Nephron progenitor cell (in vitro differentiated cells): ENCODE results near the gene MYLK.

ENCODE experiments used
- DNase-seq: peaks from one replicate; pipeline ENCODE4 v3.0.0; 2021
- H3K27ac Mint-ChIP-seq: 2 replicates; pipeline ENCODE4 v1.8.0; 2021; ENCODE audit warnings: mild to moderate bottlenecking, moderate library complexity, mixed read lengths
- H3K27me3 Mint-ChIP-seq: 2 replicates; pipeline ENCODE4 v1.8.0; 2021; ENCODE audit warnings: mild to moderate bottlenecking, low read depth, mixed read lengths; ENCODE audit not compliant: poor library complexity
- H3K36me3 Mint-ChIP-seq: 2 replicates; pipeline ENCODE4 v1.8.0; 2021; ENCODE audit warnings: low read depth, mixed read lengths
- H3K4me1 Mint-ChIP-seq: 2 replicates; pipeline ENCODE4 v1.8.0; 2021; ENCODE audit warnings: mixed read lengths
- H3K4me3 Mint-ChIP-seq: 2 replicates; pipeline ENCODE4 v1.8.0; 2021; ENCODE audit warnings: mild to moderate bottlenecking, moderate library complexity, mixed read lengths
- H3K9me3 Mint-ChIP-seq: 2 replicates; pipeline ENCODE4 v1.8.0; 2021; ENCODE audit warnings: mild to moderate bottlenecking, moderate library complexity, mixed read lengths
- TF ChIP-seq, protein P1 (sequence below): fragments of 200-600 bp; sonication (generic); IDR thresholded peaks from 2 replicates; pipeline ENCODE4 v1.5.0; 2021; ENCODE audit warnings: antibody characterized with exemption

MYLK gene

DNA sequence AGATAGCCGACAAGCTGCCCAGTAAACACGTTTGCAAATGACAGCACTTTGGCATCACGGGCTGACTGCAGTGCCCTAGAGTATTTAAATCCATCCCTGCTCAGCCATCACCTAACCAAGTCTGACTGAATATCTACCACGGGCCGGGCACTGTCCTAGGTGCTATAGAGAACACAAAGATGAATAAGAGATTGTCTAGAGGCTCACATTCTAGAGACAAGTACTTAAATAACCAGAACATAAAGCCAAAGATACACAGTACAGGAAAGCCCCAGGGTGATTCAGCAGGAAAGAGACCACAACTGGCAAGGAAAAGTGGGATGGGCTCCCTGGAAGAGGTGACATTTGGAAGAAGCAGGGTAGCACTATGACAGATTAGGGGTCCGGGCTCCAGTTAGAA, 103.5 kb downstream of the MYLK start:
- no peak for DNase-seq
- peaks cover 9% of the 10 kb centered on the region for H3K4me1 Mint-ChIP-seq
- TF ChIP-seq, protein P1, sequence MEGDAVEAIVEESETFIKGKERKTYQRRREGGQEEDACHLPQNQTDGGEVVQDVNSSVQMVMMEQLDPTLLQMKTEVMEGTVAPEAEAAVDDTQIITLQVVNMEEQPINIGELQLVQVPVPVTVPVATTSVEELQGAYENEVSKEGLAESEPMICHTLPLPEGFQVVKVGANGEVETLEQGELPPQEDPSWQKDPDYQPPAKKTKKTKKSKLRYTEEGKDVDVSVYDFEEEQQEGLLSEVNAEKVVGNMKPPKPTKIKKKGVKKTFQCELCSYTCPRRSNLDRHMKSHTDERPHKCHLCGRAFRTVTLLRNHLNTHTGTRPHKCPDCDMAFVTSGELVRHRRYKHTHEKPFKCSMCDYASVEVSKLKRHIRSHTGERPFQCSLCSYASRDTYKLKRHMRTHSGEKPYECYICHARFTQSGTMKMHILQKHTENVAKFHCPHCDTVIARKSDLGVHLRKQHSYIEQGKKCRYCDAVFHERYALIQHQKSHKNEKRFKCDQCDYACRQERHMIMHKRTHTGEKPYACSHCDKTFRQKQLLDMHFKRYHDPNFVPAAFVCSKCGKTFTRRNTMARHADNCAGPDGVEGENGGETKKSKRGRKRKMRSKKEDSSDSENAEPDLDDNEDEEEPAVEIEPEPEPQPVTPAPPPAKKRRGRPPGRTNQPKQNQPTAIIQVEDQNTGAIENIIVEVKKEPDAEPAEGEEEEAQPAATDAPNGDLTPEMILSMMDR = no peak

DNA sequence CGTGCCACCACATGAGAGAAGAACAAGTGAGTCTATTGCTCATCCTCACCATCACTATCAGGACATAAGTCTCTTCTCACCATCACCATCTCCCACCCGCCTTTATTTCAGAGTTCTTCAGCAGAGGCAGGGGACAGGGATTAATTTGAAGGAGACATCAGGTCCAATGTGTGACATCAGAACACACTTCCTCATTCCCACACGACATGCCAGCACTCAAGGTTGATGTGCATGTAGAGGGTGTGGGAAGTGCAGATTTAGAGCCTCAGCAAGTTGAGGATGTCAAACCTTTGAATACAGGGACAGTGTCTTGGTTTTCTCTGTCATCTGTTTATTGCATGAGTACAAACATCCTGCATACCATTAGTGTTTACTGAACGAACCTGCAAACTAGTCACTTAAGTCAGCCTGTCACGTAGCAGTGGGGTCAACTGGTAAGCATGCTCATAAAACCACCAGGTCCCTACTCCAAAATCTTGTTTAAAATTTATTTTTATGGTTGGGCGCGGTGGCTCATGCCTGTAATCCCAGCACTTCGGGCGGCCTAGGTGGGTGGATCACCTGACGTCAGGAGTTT, 104.4 kb downstream of the MYLK start:
- Mint-ChIP-seq H3K36me3 (no peaks in the 10 kb centered on the region), H3K27me3 (peaks cover 2% of the 10 kb centered on the region), H3K27ac (peak overlapping the region; percentile 24), H3K4me1 (peaks cover 9% of the 10 kb centered on the region), H3K4me3 (no peak overlapping the region), H3K9me3 (no peaks in the 10 kb centered on the region)
- DNase-seq = no peak
- TF ChIP-seq, protein P1 = no peak

More for the DNA sequence above, 103.5 kb downstream of the MYLK start:
- Mint-ChIP-seq H3K27me3 (peaks cover under 1% of the 10 kb centered on the region), H3K9me3 (no peaks in the 10 kb centered on the region), H3K27ac (no peak overlapping the region), H3K4me3 (no peak overlapping the region), H3K36me3 (no peaks in the 10 kb centered on the region)

DNA sequence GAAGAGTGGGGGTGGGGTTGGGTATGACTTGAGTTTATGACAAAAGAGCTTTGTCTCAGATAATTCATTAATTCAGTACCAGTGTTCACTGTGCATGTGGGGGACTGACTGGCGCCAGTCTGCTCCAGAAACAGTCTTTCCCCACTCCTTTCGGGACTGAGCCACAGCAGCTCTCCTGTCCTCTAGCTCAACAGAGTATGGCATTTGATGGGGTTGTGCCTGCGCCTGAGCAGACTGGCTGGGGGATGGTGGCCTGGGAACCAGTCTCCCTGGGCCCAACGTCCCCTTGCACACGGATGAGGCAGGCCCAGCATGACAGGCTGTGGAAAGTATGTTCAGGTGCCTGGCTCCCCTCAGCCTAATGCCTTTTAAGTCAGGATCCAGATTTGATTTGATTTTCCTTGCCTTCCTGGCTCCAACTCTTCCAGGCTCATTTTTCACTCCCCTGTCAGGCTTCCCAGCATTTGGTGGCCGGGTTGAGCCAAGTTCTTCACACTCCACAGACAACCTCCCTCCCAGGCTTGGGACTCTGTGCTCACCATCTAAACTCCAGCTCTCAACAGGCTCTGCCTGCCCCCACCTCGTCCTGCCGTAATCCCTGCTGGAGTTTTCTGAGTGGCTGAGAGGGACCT, 105.0 kb downstream of the MYLK start:
- no peak for DNase-seq
- peaks cover 16% of the 10 kb centered on the region for H3K4me1 Mint-ChIP-seq
- TF ChIP-seq, protein P1 = no peak
- peaks cover 2% of the 10 kb centered on the region for H3K27me3 Mint-ChIP-seq
- H3K27ac Mint-ChIP-seq = peak overlapping the region; percentile 24
- H3K9me3 Mint-ChIP-seq = no peaks in the 10 kb centered on the region
- H3K4me3 Mint-ChIP-seq = no peak overlapping the region
- H3K36me3 Mint-ChIP-seq = no peaks in the 10 kb centered on the region

DNA sequence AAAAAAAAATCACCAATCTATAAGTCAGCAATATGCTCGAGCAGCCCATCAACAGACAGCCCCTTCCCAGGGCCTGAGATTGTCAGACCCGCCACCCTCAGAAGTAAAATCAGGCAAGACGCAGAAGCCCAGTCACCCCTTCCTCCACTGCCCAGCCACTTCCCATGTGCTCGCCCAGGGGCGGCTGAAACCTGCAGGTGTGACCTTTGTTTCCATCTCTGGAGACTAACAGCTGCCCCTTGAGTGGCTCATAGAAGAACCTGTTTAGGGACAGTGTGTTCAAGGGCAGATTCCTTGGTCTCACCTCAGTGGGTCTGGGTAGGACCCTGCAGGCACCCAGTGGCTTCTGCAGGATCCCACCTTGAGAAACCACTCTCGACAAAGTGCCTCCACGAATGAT, 105.6 kb downstream of the MYLK start:
- Mint-ChIP-seq H3K36me3 (no peaks in the 10 kb centered on the region), H3K4me1 (peaks cover 22% of the 10 kb centered on the region), H3K27me3 (peaks cover 2% of the 10 kb centered on the region), H3K27ac (no peak overlapping the region), H3K9me3 (no peaks in the 10 kb centered on the region), H3K4me3 (no peak overlapping the region)
- TF ChIP-seq, protein P1 = no peak
- DNase-seq = no peak

DNA sequence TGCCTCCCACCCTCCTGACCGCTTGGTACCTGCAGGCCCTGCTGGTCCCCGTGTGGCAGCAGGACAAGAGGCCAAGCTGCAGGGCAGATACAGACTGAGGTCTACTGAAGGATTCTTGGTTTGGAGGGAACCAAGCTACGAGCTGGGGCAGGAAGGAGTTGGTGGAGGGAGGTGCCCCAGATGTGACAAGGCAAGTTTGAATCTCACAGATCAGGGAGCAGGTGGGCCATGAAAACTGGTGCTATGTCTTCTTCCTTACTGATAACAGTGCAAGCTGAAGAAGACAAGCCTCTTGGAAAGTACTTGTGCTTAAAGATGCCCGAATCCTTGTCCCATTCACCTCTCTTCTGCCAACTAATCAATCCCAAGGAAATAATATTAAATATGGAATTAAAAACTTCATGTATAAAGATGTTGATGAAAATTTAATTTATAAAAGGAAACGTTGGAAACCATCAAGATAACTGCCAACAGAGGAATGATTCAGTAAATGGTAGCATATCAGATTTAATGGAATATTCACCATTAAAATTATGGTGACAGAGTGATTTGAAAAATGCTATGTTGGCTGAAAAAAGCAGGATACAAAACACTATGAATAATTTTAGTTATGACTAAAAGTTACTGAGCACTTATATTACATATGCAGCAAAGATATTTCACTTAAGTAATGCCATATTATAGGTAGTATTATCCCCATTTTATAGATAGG, 107.9 kb downstream of the MYLK start:
- TF ChIP-seq, protein P1 = no peak
- Mint-ChIP-seq H3K27ac (no peak overlapping the region), H3K9me3 (no peaks in the 10 kb centered on the region), H3K4me1 (peaks cover 25% of the 10 kb centered on the region), H3K27me3 (peaks cover 2% of the 10 kb centered on the region), H3K36me3 (no peaks in the 10 kb centered on the region), H3K4me3 (no peak overlapping the region)
- no peak for DNase-seq
